ENCODE measurements around the gene NINL.
"Not testable (repeated sequence)": the region's sequence is repeated elsewhere in the genome, so short reads cannot be mapped to it uniquely, and the experiment has no call there.

Gene NINL

DNA sequence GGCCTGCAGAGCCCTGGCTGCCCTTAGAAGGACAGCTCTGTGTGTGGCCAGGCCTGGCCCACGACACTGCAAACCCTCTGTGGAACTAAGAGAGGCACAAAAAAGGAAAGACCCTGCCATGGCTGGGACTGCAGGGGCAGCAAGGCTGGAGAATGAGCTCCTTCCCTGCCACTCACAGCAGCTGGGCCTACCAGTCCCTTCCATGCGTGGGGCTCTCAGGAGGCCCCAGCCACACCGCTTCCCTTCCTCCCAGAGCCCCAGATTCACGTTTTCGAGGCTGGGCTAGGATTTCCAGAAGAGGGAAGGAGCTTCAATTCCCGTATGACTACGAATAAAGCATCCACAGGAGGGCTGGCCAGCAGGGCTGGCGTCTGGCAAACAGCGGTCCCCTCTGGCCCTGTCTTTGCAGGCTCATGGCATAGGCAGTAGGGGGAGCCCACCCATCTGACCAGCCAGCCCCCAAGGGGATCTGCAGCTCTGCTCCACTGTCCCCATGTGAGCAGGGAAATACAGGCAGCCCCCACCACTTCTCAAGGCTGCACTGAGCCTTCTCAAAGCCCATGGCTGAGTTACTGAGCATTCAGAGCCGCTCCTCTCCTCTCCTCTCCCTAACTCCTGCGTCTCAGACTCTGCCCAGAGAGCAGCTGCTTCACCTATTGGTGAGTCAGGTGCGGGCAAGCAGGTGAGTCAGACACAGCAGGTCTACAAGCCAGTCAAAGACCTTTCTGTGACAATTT lies 53.1 kb downstream of the NINL start:
- no peak for FAIRE-seq

DNA sequence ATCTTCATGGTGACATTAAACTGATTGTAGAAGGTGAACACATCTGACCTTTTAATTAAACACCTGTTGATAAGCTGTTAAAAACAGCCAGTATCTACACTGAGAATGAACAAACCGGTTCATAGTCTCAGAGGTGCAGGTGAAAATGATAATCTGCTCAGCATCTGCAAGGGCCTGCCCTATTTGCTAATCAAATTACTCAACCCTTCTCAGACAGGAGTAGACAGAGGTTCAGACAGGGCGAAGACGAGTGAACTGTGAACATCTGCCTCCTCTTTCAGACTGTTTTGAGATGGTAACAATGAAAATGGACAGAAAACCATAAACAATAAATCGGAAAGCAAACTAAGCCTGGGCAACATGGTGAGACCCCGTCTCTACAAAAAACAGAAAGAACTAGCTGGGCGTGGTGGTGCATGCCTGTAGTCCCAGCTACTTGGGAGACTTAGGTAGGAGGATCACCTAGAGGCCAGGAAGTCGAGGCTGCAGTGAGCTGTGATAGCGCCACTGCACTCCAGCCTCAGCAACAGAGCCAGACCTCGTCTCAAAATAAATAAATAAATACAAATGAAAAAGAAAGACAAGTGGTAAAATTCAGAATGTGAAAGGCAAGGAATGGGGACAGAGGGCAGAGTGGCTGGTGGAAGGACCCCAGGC lies 55.9 kb downstream of the NINL start:
- FAIRE-seq = no peak

DNA sequence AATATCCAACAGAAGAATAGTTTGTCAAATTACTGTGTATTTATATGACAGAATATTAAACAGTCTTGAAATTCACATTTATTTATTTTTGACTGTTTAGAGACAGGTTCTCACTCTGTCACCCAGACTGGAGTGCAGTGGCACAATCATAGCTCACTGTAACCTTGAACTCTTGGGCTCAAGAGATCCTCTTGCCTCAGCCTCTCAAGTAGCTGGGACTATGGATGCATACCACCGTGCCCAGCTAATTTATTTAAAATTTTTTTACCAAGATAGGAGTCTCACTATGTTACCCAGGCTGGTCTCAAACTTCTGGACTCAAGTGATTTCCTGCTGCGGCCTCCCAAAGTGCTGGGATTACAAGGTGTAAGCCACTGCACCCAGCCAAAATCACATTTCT lies 57.4 kb downstream of the NINL start:
- FAIRE-seq = no peak

DNA sequence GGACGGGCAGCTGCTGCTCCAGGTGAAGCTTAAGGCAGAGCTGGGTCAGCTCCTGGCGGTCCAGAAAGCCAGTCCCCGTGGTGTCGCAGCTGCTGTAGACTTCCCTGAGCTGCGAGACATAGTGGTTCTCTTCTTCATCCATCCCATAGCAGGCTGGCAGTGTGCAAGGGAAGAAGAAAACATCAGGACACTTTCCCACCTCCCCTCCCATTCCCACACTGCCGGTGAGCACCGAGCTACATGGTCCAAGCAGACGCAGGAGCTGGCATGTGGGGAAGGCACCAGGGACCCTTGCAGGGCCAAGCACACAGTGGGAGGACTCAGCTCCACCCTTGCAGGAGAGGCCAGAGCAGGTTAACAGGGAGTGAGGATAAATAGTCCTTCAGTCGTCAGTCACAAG lies 58.9 kb downstream of the NINL start:
- FAIRE-seq = no peak

DNA sequence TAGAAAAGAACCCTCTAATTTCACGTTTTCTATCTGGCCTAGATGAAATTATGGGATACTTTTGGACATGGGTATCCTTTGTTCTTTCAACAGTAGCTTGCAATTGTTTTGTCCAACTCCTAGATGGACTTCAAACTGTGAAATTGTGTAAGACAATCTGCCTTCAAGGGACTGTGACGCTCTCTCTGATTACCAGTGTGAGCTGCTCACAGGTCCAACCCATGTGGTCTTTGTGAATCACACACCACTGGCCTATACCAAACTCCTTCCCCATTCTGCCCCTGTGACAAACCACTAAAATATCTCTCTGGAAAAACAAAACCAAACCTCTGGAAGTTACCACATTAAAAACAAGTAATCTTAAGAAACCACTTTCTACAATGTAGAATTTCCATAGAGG lies 59.5 kb downstream of the NINL start:
- FAIRE-seq = no peak

DNA sequence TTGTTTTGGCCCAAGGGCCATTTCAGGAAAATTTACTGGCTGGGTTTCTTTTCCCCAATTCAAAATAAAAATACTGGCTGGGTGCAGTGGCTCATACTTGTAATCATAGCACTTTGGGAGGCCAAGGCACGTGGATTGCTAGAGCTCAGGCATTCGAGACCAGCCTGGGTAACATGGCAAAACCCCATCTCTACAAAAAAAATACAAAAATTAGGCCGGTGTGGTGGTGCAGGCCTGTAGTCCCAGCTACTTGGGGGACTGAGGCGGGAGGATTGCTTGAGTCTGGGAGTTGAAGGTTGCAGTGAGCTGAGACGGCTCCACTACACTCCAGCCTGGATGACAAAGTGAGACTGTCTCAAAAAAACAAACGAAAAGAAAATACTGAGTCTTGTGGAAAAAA lies 60.0 kb downstream of the NINL start:
- FAIRE-seq = no peak

DNA sequence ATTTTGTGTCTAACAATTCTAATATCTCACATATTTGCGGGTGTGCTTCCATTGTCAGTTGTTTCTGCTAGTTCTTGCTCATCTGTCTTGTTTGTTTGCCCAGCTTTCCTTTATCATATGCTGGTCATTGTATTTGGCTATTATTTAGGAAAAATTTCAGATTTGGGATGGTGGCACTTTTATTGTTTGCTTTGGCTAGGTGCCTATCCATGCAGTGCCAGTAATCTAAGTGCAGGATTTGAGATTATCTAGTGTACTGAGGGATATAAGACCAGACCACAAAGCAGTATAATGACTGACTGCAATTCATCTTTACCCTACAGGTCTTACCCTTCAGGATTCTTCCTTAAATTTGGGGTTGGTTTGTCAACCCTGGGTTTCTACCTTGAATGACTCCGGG lies 63.9 kb downstream of the NINL start:
- FAIRE-seq = no peak

DNA sequence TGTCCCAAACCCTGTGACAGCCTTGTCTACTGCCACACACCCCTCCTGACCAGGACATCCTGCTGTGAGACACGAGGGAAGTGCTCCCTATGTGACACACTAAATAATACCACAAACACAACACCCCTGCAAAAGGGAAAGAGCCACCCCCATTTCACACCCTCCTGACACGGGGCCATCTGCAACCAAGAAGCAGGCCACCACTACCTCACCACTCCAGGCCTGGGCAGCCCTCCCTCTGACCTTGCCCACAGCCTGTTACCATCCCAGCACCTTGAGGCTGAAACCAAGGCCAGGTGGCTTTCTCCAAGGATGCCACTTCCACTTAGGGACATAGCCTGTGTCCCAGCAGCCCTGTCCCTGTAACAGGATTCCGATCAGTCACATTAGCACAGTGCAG lies 68.2 kb downstream of the NINL start:
- no peak for FAIRE-seq

DNA sequence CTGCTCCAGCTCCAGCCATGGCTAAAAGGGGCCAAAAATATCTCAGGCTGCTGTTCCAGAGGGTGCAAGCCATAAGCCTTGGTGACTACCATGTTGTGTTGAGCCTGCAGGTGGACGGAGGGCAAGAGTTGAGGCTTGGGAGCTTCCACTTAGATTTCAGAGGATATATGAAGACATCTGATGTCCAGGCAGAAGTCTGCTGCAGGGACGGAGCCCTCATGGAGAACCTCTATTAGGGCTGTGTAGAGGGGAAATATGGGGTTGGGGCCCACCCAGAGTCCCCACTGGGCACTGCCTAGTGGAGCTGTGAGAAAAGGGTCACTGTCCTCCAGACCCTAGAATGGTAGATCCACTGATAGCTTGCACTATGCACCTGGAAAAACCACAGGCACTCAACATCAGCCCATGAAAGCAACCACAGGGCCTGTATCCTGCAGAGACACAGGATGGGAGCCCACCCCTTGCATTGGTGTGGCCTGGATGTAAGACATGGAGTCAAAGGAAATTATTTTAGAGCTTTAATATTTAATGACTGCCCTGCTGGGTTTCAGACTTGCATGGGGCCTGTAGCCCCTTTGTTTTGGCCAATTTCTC lies 70.5 kb downstream of the NINL start:
- FAIRE-seq = no peak

DNA sequence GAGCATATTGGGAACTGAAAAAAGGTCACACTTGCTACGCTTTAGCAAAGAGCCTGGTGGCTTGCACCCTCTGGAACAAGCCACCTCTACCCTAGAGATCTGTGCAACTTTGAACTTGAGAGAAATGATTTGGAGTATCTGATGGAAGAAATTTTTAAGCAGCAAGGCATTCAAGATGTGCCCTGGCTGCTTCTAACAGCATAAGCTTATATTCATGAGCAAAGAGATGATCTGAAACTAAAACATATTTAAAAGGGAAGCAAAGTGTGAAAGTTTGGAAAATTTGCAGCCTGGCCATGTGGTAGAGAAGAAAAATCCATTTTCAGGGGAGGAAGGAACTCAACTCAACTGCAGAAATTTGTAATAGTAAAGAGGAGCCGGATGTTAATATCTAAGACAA lies 71.1 kb downstream of the NINL start:
- FAIRE-seq = no peak

DNA sequence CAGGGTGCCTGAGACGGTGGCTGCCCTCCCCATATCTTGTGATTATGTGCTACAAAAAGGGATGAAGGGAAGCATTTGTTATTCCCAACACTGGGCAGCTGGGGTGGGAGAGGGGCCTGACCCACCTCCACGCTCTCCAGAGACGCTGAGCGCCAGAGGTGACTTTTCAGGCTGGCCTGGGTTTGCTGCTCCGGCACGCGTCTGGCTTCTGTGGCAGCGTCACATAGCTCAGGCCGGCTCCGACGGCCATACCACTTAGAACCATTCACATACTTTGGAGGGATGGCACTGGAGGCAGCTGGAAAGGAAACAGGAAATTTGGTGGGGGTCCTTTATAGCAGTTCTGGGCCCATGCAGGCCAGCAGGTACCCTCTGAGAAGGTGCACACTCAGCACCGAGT lies 72.6 kb downstream of the NINL start:
- FAIRE-seq = no peak

DNA sequence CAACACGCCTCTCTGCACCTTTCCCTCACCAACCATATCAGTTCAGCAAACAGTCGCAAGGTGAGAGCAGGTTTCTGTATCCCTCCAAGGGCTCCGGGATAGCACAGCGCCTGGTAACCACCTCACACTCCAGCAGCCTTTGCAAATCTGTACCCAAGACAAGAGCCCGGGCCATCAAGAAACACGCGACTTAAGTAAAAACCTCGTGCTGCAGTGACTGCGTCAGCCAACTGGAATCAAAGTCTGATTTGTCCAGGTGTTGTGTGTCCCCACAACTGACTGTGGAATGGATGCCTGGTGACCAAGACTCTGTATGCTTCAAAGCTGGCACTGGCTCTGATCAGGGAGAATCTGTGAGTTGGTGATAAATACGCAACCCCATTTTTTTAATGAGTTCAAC lies 74.1 kb downstream of the NINL start:
- FAIRE-seq = no peak

DNA sequence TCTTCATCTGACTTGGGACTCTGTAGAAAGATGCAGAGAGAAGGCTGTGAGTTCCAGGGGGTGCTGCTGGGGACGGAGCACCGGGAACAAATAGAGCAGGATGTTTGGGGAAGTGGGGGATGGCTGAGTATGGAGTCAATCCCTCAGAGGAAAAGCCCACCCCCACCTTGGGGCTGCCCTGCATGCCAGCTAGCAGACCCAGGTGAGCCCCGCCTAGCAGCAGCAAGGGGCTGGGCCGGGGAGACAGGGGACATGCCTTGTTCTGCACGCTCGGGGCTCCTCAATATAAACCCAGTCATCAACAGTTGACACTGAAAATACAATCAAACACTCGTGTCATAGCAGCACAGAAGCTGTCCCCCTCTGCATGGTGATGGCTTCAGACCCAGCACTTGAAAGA lies 74.6 kb downstream of the NINL start:
- no peak for FAIRE-seq

DNA sequence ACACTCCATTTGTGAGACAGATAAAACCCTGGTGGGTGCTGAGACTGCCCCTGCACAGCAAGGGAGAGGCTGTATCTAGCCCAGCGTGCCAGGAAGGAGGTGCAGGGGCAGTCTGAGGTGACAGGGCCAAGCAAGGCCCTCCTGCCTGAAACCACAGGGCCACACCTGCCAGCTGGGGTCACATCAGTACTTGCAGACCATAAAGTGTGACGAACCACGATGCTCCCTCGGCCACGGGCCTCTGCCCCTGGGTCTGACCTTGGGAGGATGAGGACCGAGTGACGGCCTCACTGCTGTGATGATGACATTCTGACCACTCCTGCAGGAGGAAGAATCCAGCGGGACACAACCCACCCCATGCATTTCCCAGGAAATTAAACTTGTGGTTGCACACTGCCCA lies 75.1 kb downstream of the NINL start:
- FAIRE-seq = no peak

DNA sequence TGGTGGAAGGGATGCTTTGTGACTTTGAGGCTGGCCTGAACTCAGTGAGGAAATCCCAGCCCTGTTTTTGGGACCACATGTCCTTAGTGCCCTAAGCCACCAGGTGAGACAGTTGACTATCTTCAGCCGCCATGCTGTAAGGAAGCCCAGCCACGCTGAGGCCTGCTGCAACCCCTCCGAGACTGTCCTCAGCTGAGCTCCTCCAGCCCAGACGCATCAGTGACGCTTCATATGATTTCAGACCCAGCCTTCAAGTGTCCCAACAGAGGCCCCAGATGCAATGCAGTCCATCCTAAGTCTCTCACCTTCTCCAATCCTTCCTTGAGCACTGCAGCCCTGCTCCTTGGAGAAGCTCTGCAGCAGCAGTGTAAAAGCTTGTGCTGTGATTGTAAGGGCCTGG lies 76.2 kb downstream of the NINL start:
- no peak for FAIRE-seq

DNA sequence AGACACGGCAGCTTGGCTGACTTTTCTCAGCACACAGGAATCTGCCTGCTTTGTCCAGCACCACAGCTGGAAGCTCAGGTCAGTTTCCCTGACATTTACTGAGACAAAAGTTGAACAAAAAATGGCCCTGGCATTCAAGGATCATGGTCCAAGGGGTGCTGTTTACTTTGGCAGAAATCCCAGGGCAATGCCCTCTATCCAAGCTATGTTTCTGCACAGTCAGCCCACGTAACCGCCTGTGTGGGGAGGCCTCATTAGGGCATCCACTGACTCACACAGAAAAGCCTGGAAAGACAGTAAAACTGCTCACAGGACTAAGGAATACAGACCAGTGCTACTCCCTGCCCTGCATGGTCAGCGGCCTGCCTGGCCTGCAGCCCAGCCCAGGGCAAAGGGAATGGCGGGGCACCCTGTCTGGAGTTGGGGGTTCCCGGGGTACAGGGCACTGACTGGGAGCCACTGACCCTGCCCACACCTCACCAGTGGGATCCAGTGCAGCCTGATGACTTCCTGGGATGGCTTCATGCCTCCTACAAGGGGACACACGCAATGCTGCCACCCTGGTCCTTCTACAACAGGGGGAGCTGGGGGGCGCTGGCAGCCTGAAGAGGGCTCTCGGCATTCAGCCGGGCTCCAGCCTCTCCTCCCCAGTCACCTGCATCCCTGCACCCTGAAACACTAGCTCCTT lies 77.1 kb downstream of the NINL start:
- no peak for FAIRE-seq

DNA sequence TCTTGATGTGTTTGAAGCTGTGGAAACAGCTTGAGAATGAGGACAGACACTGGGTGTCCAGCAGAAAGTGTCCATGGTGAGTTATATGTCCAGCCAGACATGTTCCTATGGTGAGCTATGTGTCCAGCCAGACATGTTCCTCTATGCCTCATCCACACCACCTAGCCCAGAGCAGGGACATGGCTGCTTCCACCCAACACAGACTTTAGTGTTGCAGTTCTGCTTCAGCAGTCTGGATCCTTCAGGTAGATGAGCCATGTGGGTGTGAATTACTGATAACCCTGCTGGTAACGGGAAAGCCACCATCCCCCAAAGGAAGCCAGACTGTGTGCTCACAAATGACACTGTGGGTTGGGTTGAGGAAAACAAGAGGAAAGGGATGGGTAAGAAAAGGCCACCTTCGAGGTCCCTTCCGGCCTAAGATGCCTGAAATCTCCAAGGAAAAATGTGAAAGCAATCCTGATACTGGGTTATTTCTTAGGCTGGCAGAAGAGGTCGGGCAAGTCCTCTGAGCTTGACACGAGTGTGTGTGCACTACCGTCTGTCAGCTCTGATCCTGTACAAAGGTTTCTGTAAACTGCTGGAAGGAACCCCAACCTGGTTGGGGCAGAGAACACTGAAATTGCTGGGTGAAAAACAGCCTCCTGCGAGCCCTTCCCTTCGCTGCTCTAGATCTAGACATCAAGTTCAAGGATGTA lies 77.8 kb downstream of the NINL start:
- no peak for FAIRE-seq

DNA sequence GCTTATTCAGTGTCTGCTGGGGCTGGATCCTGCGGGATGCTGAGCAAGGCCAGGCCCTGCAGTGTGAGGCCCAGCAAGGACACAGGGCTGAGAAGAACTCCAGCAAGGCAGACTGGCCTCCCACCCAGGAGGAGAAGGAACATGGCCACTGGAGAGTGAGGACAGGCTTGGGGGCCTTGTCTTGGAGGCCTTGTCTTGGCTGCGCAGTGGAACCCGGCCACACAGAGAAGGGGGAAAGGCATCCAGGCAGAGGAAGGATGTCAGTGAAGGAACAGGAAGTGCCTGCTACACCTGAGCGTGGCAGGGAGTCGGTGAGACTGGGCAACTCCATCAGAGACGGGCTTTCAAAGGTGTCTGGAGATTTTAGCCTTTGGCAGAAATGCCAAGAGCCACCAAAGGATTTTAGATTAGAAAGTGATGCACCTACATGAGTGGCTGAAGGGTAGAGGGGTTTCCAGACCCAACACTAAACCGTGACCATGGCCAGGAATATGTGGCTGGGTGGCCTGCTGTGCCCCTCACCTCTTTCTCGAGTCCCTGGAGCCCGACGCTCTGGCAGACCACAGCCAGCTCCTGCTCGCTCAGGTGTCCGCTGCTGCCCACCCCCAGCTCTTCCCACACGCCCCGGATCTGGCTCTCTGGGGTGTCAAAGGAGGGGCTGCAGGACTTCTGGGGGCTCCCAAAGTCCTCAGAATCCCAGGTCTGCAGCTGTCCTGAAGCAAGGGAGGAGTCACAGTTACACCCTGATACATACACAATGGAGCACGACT lies 80.8 kb downstream of the NINL start:
- FAIRE-seq = no peak

DNA sequence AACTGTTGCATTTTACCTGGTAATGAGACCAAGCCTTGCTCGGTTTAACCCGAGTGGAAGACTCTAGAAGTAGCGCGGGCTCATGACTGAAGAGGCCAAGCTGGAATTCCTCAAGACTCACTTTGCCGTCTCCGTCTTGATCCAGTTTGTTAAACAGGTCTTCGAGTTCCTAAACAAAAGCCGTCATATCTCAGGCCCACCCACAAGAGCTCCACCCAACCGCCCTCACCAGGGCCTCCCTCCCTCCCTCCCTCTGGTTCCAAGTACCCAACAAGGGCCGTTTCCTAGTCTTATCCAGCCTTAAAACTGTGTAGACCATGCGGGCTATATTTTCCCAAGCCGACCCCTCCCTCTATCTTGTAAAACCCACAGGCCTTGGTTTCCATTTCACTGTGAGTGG lies 81.4 kb downstream of the NINL start:
- FAIRE-seq = no peak

DNA sequence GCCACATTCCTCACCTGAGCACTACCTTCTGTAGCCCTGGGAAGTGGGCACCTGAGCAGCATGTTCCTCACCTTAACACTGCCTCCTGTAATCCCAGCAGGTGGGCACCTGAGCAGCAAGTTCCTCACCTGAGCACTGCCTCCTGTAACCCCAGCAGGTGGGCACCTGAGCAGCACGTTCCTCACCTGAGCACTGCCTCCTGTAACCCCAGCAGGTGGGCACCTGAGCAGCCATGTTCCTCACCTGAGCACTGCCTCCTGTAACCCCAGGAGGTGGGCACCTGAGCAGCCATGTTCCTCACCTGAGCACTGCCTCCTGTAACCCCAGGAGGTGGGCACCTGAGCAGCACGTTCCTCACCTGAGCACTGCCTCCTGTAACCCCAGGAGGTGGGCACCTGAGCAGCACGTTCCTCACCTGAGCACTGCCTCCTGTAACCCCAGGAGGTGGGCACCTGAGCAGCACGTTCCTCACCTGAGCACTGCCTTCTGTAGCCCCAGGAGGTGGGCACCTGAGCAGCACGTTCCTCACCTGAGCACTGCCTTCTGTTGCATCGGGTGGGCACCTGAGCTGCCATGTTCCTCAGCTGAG lies 82.2 kb downstream of the NINL start:
- FAIRE-seq = not testable (repeated sequence)

DNA sequence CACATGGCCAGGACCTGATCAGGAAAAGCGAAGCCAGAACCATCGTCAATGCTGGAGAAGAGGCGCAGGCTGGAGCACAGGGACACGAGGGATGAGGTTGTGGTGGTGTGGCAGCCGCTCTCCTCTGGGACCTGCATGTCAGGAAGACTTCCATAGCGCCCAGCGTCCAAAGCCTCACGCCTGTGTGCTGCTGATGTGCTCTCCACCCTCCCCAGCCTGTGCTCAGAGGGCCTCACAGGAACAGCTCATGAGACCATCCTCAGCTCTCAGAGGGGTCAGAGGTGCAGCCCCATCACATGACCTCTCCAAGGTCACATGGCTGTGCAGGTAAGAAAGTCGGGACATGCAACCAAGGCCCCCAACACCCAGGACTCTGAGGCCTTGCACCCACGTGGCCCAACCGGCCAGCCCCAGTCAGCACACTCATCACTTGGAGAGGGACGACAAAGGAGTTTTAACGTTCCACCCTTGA lies 84.4 kb downstream of the NINL start:
- no peak for FAIRE-seq

DNA sequence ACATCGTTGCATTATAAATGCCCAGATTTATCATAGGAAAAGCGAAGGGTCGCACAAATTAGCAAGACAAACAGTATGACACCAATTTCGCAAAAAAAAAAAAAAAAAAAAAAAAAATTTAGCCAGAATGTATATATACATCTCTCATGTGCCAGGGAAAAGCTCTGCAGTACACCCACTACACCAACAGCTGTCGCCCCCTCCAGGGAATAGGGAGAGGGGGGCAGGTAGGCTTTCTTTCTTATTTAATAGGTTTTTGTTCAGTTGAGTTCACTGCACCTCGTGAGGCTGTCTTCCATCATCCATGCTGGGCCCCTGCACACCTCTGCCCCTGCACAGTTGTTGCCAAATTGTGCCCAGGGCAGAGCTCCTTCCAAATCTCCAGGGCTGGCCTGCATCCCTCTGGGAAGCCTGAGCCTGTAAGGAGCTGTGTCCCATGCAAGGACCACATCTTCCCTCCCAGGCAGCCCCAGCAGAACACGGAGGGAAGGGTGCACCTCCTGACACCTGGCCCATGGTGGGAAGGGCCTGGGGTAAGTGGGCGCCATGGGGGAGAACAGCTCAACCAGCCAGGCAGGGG lies 85.4 kb downstream of the NINL start:
- no peak for FAIRE-seq
